ENCODE results near the gene ZNF485. TPM values are rescaled to one million over a fixed set of nuclear protein-coding genes. Genes with fewer than 3 reads are reported as not detected.

The ZNF485 gene
- total and polyA plus RNA-seq, 2 of the 8 experiments (the other 6 are each of a cell fraction or from before 2014, with no cell fraction given): 2.5 to 8.2 TPM

- Histone ChIP-seq H3K4ac (replicated peaks; ENCODE audit: insufficient read length, low read depth, low read length) (no peak overlapping the region), H2BK15ac (ENCODE audit: low read length) (no peak overlapping the region), H2BK20ac (ENCODE audit: low read length) (no peak overlapping the region), H2AK5ac (ENCODE audit: low read depth, low read length) (no peak overlapping the region), H2BK120ac (replicated peaks; ENCODE audit: low read depth, low read length) (no peak overlapping the region), H3K9ac (replicated peaks in 1 of 4; ENCODE audit: extremely low read depth in 1 of 4, low read depth in 3 of 4, low read length in 3 of 4) (no peak overlapping the region), H3K4me1 (replicated peaks in 1 of 4; ENCODE audit: control insufficient read depth in 3 of 4, insufficient read depth in 4 of 4, low read length in 3 of 4) (no peaks in the 10 kb centered on the region), H3K56ac (replicated peaks; ENCODE audit: insufficient read length, low read depth, low read length) (no peak overlapping the region), H3K9me3 (ENCODE audit: insufficient read depth in 2 of 2, low read depth in 1 of 2, low read length in 1 of 2) (no peaks in the 10 kb centered on the region), H4K8ac (ENCODE audit: extremely low read depth, insufficient read depth, low read length) (no peak overlapping the region), H2BK12ac (ENCODE audit: low read depth, low read length) (no peak overlapping the region), H4K91ac (replicated peaks; ENCODE audit: insufficient read length, low read length) (no peak overlapping the region), H2BK5ac (ENCODE audit: low read depth, low read length) (no peak overlapping the region), H2AFZ (ENCODE audit: low read length) (no peak overlapping the region), H3K79me2 (ENCODE audit: control insufficient read depth in 1 of 2, insufficient read depth in 2 of 2, low read length in 2 of 2) (no peaks in the 10 kb centered on the region), H3K4me3 (ENCODE audit: extremely low read depth in 1 of 4, insufficient read depth in 2 of 4, low read depth in 3 of 4, low read length in 4 of 4) (no peak overlapping the region), H3K18ac (ENCODE audit: extremely low read depth, low read length) (no peak overlapping the region), H3K23me2 (ENCODE audit: low read depth, low read length) (no peaks in the 10 kb centered on the region), H3K27me3 (replicated peaks in 1 of 4; ENCODE audit: control insufficient read depth in 3 of 4, extremely low read depth in 1 of 4, insufficient read depth in 3 of 4, low read length in 3 of 4) (no peaks in the 10 kb centered on the region), H4K5ac (ENCODE audit: insufficient read length, low read depth, low read length) (no peak overlapping the region), H3K27ac (ENCODE audit: low read depth, low read length) (no peak overlapping the region), H3K14ac (ENCODE audit: insufficient read length) (no peak overlapping the region), H3K79me1 (ENCODE audit: low read depth, low read length) (no peaks in the 10 kb centered on the region), H3K36me3 (ENCODE audit: control insufficient read depth in 2 of 4, insufficient read depth in 4 of 4, low read length in 3 of 4) (no peaks in the 10 kb centered on the region), H3K23ac (ENCODE audit: insufficient read length) (no peak overlapping the region), H3K4me2 (ENCODE audit: insufficient read depth in 1 of 2, low read depth in 2 of 2, low read length in 2 of 2) (no peak overlapping the region), H4K20me1 (replicated peaks in 1 of 2; ENCODE audit: control insufficient read depth in 1 of 2, insufficient read depth in 2 of 2, low read length in 2 of 2) (no peaks in the 10 kb centered on the region)
- ChIA-PET CTCF (ENCODE audit: partially characterized antibody) (interaction anchor here (0.9 kb wide), 1 partner anchor 28 kb away, joined by 3 read pairs; no protein-coding TSS in a partner anchor), POLR2A (ENCODE audit: partially characterized antibody) (interaction anchor here (0.5 kb wide), 1 partner anchor 267 kb away, joined by 3 read pairs; no protein-coding TSS in a partner anchor)
- FAIRE-seq (no peak), DNase-seq (ENCODE audit: low read depth in 1 of 2, low spot score in 2 of 2) (no peak)
- 75% methylated on average over 8 of the region's 8 CpGs; no CpG with 5 or more reads in 1 of the 2 experiments for WGBS, 2 experiments (ENCODE audit: extremely low coverage in 1 of 2, insufficient coverage in 1 of 2, insufficient read length in 1 of 2, insufficient replicate concordance in 2 of 2, low coverage in 1 of 2, low lambda C conversion rate in 2 of 2, missing lambda C conversion rate in 1 of 2)
- TF ChIP-seq TCF12 (IDR thresholded peaks at IDR 0.05; ENCODE audit: low read depth, low read length) (no peak), TEAD4 (IDR thresholded peaks at IDR 0.05; ENCODE audit: low read depth, low read length) (no peak), SIX5 (IDR thresholded peaks at IDR 0.05; ENCODE audit: low read depth, low read length) (no peak), RAD21 (IDR thresholded peaks at IDR 0.05 in 1 of 2, conservative IDR thresholded peaks at IDR 0.05 in 1 of 2; ENCODE audit: low read depth in 2 of 2, low read length in 2 of 2) (no peak), NANOG (IDR thresholded peaks at IDR 0.05; ENCODE audit: insufficient read depth, low read depth, low read length, poor library complexity, severe bottlenecking) (no peak), CEBPB (IDR thresholded peaks at IDR 0.05; ENCODE audit: low read depth, low read length) (no peak), TAF1 (IDR thresholded peaks at IDR 0.05; ENCODE audit: low read depth, low read length) (no peak), BRCA1 (IDR thresholded peaks at IDR 0.05; ENCODE audit: low read depth, low read length) (no peak), PHF8 (conservative IDR thresholded peaks at IDR 0.05; ENCODE audit: low read depth, low read length) (no peak), POU5F1 (IDR thresholded peaks at IDR 0.05; ENCODE audit: low read depth, low read length) (no peak), EZH2 (IDR thresholded peaks at IDR 0.05; ENCODE audit: low read depth, low read length, severe bottlenecking) (no peak), USF2 (IDR thresholded peaks at IDR 0.05; ENCODE audit: low read length) (no peak), SP4 (IDR thresholded peaks at IDR 0.05; ENCODE audit: low read length) (no peak), NRF1 (IDR thresholded peaks at IDR 0.05; ENCODE audit: low read depth, low read length) (no peak)
These were observed 49.1 kb downstream of the ZNF485 start for GRCh38 chr10:43655311-43655710.

Measured in H1 (cell line).